Adipocyte (in vitro differentiated cells): ENCODE data around the gene NPAS3.

Experiments
- DNase-seq: peaks from one replicate; pipeline ENCODE4 v3.0.0-alpha.2; 2015; ENCODE audit warnings: low read depth
- H3K27me3 ChIP-seq: replicated peaks from 2 replicates; pipeline ENCODE4 v1.7.0; 2013; ENCODE audit warnings: mild to moderate bottlenecking, low read length, moderate library complexity; ENCODE audit not compliant: control insufficient read depth, insufficient read depth
- H3K36me3 ChIP-seq: 2 replicates; pipeline ENCODE4 v1.7.0; 2013; ENCODE audit warnings: low read length, mild to moderate bottlenecking, moderate library complexity; ENCODE audit not compliant: control insufficient read depth, insufficient read depth, severe bottlenecking
- H3K4me1 ChIP-seq: 2 replicates; pipeline ENCODE4 v1.7.0; 2013; ENCODE audit warnings: mild to moderate bottlenecking, low read length, moderate library complexity; ENCODE audit not compliant: control insufficient read depth, insufficient read depth
- H3K4me3 ChIP-seq: 2 replicates; pipeline ENCODE4 v1.7.0; 2013; ENCODE audit warnings: mild to moderate bottlenecking, low read length, moderate library complexity
- H3K9ac ChIP-seq: 2 replicates; pipeline ENCODE4 v1.7.0; 2013; ENCODE audit warnings: mild to moderate bottlenecking, low read length, moderate library complexity
- H3K9me3 ChIP-seq: 2 replicates; pipeline ENCODE4 v1.7.0; 2013; ENCODE audit warnings: mild to moderate bottlenecking, low read length, moderate library complexity; ENCODE audit not compliant: control insufficient read depth

NPAS3 gene

DNA sequence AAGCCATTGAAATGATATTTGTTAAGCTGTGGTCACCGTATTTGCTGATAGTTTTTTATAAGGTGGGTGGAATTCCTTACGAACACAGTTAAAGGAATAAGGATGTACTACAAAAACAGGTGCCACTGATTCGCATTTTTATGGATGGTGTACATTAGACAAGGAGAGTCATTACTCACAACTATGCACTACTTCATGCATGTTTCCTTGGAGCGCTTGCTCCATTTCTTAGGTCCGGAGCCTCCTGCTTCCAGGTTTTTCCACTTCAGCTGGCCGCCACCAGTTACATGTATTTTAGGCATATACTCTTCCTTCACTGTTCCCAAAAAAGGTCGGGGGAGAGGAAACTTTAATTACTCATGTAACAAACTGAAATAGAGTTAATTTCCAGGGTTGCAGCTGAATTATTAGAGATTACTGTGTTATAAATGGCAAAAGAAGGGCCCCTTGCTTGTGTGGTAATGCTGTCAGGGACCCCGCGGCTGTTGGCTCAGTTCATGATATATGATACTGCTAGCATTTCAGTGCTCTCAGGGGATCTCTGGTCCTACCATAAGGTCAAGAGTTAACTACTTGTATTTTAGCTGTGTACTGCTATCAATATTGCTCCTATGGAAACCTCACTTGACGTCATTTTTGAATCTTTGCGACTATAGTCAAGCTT lies 454.7 kb downstream of the NPAS3 start:
- no peak for DNase-seq
- Histone ChIP-seq H3K9ac (no peak overlapping the region), H3K9me3 (no peaks in the 10 kb centered on the region), H3K36me3 (no peaks in the 10 kb centered on the region), H3K4me1 (peaks cover 4% of the 10 kb centered on the region), H3K27me3 (no peaks in the 10 kb centered on the region), H3K4me3 (no peak overlapping the region)

DNA sequence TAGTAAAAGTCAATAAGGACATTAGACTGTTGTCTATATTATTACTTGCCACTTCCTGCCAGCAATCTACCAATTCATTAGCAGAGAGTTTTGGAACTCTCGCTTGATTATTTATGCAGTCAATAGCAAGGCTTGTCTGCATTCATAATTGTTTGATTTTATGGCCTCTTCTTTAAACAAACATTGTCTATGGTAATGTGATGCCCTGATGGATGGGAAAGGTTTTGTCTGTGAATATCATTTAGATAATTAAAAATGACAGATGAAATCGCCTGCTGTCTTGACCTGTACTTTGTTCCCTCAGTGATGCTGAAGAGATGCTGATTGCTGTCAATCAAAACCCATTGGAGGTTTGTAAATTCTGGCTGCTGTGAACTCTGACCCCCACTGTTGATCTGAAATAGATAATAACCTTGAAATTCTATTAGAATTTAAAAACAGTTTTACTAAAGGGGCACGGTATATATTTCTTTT lies 455.3 kb downstream of the NPAS3 start:
- DNase-seq: no peak
- Histone ChIP-seq H3K9ac (no peak overlapping the region), H3K9me3 (no peaks in the 10 kb centered on the region), H3K36me3 (no peaks in the 10 kb centered on the region), H3K4me1 (peaks cover 4% of the 10 kb centered on the region), H3K4me3 (no peak overlapping the region), H3K27me3 (no peaks in the 10 kb centered on the region)

DNA sequence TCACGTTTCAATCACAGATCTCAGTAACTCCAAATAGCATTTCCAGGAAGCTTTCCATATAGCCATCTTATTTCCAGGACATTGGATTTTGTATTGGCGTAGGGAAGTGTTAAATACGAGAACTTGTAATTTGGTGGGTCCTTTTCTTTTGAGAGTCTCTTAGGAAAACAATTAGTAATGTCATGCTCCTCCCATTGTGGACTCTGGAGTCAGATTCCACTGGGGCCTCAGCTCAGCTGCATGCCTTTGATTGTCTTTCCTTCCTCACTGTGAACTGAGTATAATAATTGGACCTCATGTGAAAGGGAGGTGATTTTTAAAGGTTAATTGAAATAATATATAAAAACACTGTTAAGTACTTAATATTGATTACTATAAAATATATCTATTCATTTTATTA lies 462.6 kb downstream of the NPAS3 start:
- H3K9ac ChIP-seq: no peak overlapping the region
- peaks cover 6% of the 10 kb centered on the region for H3K4me1 ChIP-seq
- DNase-seq: no peak
- no peaks in the 10 kb centered on the region for H3K36me3 ChIP-seq
- H3K9me3 ChIP-seq: peaks cover 8% of the 10 kb centered on the region
- no peak overlapping the region for H3K4me3 ChIP-seq
- H3K27me3 ChIP-seq: no peaks in the 10 kb centered on the region

GRCh38 chr14:33402604-33403003 lies 463.9 kb downstream of the NPAS3 start:
- Histone ChIP-seq H3K4me1 (peaks cover 6% of the 10 kb centered on the region), H3K4me3 (no peak overlapping the region), H3K27me3 (no peaks in the 10 kb centered on the region), H3K9ac (no peak overlapping the region), H3K9me3 (peaks cover 8% of the 10 kb centered on the region), H3K36me3 (no peaks in the 10 kb centered on the region)
- no peak for DNase-seq

DNA sequence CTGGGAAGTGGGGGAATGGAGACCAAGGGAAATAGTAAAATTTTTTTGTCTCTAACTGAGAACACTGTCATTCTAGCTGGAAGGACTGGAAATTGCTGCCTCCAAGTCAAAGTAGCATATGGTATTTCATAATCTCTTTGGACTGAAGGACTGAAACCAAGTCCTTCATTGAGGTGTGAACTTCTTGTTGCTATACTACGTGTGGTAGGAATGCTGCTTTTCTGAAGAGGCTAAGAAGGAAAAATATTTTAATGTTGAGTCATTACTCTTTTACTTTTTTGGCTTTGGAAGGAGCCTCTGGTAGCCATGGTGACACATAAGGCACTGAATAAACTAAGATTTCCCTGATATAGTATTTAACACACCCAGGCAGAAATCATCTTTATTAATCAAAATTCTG lies 465.4 kb downstream of the NPAS3 start:
- DNase-seq: peak; percentile 73
- H3K4me1 ChIP-seq: peaks cover 6% of the 10 kb centered on the region
- H3K27me3 ChIP-seq: no peaks in the 10 kb centered on the region
- peaks cover 8% of the 10 kb centered on the region for H3K9me3 ChIP-seq
- H3K9ac ChIP-seq: no peak overlapping the region
- H3K36me3 ChIP-seq: no peaks in the 10 kb centered on the region
- no peak overlapping the region for H3K4me3 ChIP-seq

GRCh38 chr14:33404964-33405574 lies 466.4 kb downstream of the NPAS3 start:
- Histone ChIP-seq H3K4me1 (peaks cover 6% of the 10 kb centered on the region), H3K4me3 (no peak overlapping the region), H3K36me3 (no peaks in the 10 kb centered on the region), H3K27me3 (no peaks in the 10 kb centered on the region), H3K9me3 (peaks cover 8% of the 10 kb centered on the region), H3K9ac (no peak overlapping the region)
- DNase-seq: no peak

GRCh38 chr14:33406766-33407165 lies 468.1 kb downstream of the NPAS3 start:
- Histone ChIP-seq H3K4me3 (no peak overlapping the region), H3K27me3 (no peaks in the 10 kb centered on the region), H3K4me1 (peaks cover 6% of the 10 kb centered on the region), H3K9ac (no peak overlapping the region), H3K36me3 (no peaks in the 10 kb centered on the region), H3K9me3 (peaks cover 8% of the 10 kb centered on the region)
- no peak for DNase-seq

- no peak for DNase-seq
- H3K4me3 ChIP-seq: no peak overlapping the region
- no peaks in the 10 kb centered on the region for H3K36me3 ChIP-seq
- peaks cover 6% of the 10 kb centered on the region for H3K4me1 ChIP-seq
- H3K27me3 ChIP-seq: no peaks in the 10 kb centered on the region
- peaks cover 8% of the 10 kb centered on the region for H3K9me3 ChIP-seq
- no peak overlapping the region for H3K9ac ChIP-seq
Measured at GRCh38 chr14:33408291-33408690, 469.6 kb downstream of the NPAS3 start.

GRCh38 chr14:33412450-33412849 lies 473.8 kb downstream of the NPAS3 start:
- Histone ChIP-seq H3K4me1 (no peaks in the 10 kb centered on the region), H3K9ac (no peak overlapping the region), H3K9me3 (no peaks in the 10 kb centered on the region)

GRCh38 chr14:33413381-33413780 lies 474.7 kb downstream of the NPAS3 start:
- Histone ChIP-seq H3K27me3 (no peaks in the 10 kb centered on the region), H3K9ac (no peak overlapping the region), H3K9me3 (no peaks in the 10 kb centered on the region), H3K4me3 (no peak overlapping the region), H3K4me1 (no peaks in the 10 kb centered on the region), H3K36me3 (no peaks in the 10 kb centered on the region)
- DNase-seq: no peak

More at GRCh38 chr14:33412450-33412849, 473.8 kb downstream of the NPAS3 start:
- Histone ChIP-seq H3K4me3 (no peak overlapping the region), H3K36me3 (no peaks in the 10 kb centered on the region), H3K27me3 (no peaks in the 10 kb centered on the region)
- DNase-seq: no peak

GRCh38 chr14:33414041-33414440 lies 475.4 kb downstream of the NPAS3 start:
- DNase-seq: no peak
- no peak overlapping the region for H3K9ac ChIP-seq
- no peaks in the 10 kb centered on the region for H3K4me1 ChIP-seq
- no peaks in the 10 kb centered on the region for H3K27me3 ChIP-seq
- no peaks in the 10 kb centered on the region for H3K36me3 ChIP-seq
- H3K9me3 ChIP-seq: no peaks in the 10 kb centered on the region
- H3K4me3 ChIP-seq: no peak overlapping the region
